Endodermal cell (in vitro differentiated cells): ENCODE data around the gene ZHX3. TPM values are rescaled to one million over a fixed set of nuclear protein-coding genes. Genes with fewer than 3 reads are reported as not detected.
A peak's percentile ranks its signal among the peaks of the same experiment; 100 is the strongest.

Source experiments
- DNase-seq: peaks from one replicate; pipeline ENCODE4 v3.0.0-alpha.2; 2017
- H3K27ac ChIP-seq: 2 replicates; pipeline ENCODE4 v1.5.1; 2013; ENCODE audit warnings: mild to moderate bottlenecking, low read depth, low read length, moderate library complexity
- H3K27me3 ChIP-seq: 2 replicates; pipeline ENCODE4 v1.6.1; 2013; ENCODE audit warnings: mild to moderate bottlenecking, low read length, moderate library complexity; ENCODE audit not compliant: insufficient read depth, control insufficient read depth, poor library complexity, severe bottlenecking
- H3K36me3 ChIP-seq: 2 replicates; pipeline ENCODE4 v1.7.0; 2013; ENCODE audit warnings: mild to moderate bottlenecking, low read length, moderate library complexity; ENCODE audit not compliant: control insufficient read depth, insufficient read depth
- H3K4me1 ChIP-seq: one replicate; pipeline ENCODE4 v1.7.0; 2013; ENCODE audit warnings: low read length; ENCODE audit not compliant: control insufficient read depth, insufficient read depth
- H3K4me3 ChIP-seq: 2 replicates; pipeline ENCODE4 v1.5.1; 2013; ENCODE audit warnings: mild to moderate bottlenecking, low read length, moderate library complexity
- H3K9ac ChIP-seq: 2 replicates; pipeline ENCODE4 v1.6.1; 2013; ENCODE audit warnings: mild to moderate bottlenecking, low read length, moderate library complexity; ENCODE audit not compliant: poor library complexity, severe bottlenecking; ENCODE audit errors: extremely low read depth
- H3K9me3 ChIP-seq: 2 replicates; pipeline ENCODE4 v1.6.1; 2013; ENCODE audit warnings: mild to moderate bottlenecking, low read length, moderate library complexity; ENCODE audit not compliant: control insufficient read depth
- H3K27ac Mint-ChIP-seq: 2 replicates; pipeline ENCODE4 v1.8.0; 2020; ENCODE audit warnings: mixed read lengths
- H3K27me3 Mint-ChIP-seq: 2 replicates; pipeline ENCODE4 v1.8.0; 2021; ENCODE audit warnings: mild to moderate bottlenecking, mixed read lengths; ENCODE audit not compliant: insufficient read depth
- H3K36me3 Mint-ChIP-seq: 2 replicates; pipeline ENCODE4 v1.8.0; 2020; ENCODE audit warnings: low read depth, mixed read lengths
- H3K4me1 Mint-ChIP-seq: 2 replicates; pipeline ENCODE4 v1.8.0; 2020; ENCODE audit warnings: mixed read lengths
- H3K4me3 Mint-ChIP-seq: 2 replicates; pipeline ENCODE4 v1.8.0; 2020; ENCODE audit warnings: mild to moderate bottlenecking, moderate library complexity, mixed read lengths
- H3K9me3 Mint-ChIP-seq: 2 replicates; pipeline ENCODE4 v1.8.0; 2020; ENCODE audit warnings: mild to moderate bottlenecking, mixed read lengths
- CTCF ChIP-seq: fragments of 200-600 bp; sonication (generic); conservative IDR thresholded peaks from 2 replicates; pipeline ENCODE4 v1.5.0; 2021; ENCODE audit warnings: antibody characterized with exemption, mild to moderate bottlenecking
- WGBS, 2 experiments: methylation state at CpG; one replicate each; pipeline versions ENCODE4 v1.1.5 to v1.1.7; 2013; ENCODE audit warnings: missing lambda C conversion rate in 2 of 2, mixed read lengths in 1 of 2; ENCODE audit not compliant: insufficient coverage in 1 of 2, insufficient read length in 1 of 2; 5-methylcytosine and 5-hydroxymethylcytosine counted together
- total RNA-seq, 2 donors: library from RNA; stranded (reverse); fragmentation: NEBNext Ultra II Directional in 1 of 2; extraction: Animal tissue kit (Norgen Biotek cat#: 25700) in 1 of 2; gene quantifications; 2 replicates in 1 of 2; 3 replicates in 1 of 2; pipeline ENCODE4 v1.2.1, GENCODE V29; 2021

The ZHX3 gene
- total RNA-seq, 2 donors from 2014 or later = 5.4 to 5.5 TPM

- no peak for DNase-seq
- no peaks in the 10 kb centered on the region for H3K9me3 ChIP-seq
- no peaks in the 10 kb centered on the region for H3K4me1 ChIP-seq
- no peak for TF ChIP-seq CTCF
- WGBS, 2 experiments = 91 to 92% methylated on average over 17 to 45 of the region's 45 CpGs
- Mint-ChIP-seq H3K4me1 (peaks cover 1% of the 10 kb centered on the region), H3K36me3 (no peaks in the 10 kb centered on the region), H3K9me3 (no peaks in the 10 kb centered on the region), H3K4me3 (no peak overlapping the region), H3K27me3 (peaks cover 21% of the 10 kb centered on the region), H3K27ac (no peak overlapping the region)
- H3K4me3 ChIP-seq = no peak overlapping the region
- H3K9ac ChIP-seq = no peak overlapping the region
- no peaks in the 10 kb centered on the region for H3K36me3 ChIP-seq
- H3K27me3 ChIP-seq = peaks cover 28% of the 10 kb centered on the region
- H3K27ac ChIP-seq = no peak overlapping the region
Measured at GRCh38 chr20:41361757-41362747, 44.5 kb upstream of the ZHX3 start.

GRCh38 chr20:41360831-41361756 is 43.6 kb upstream of the ZHX3 start:
- H3K4me3 Mint-ChIP-seq = no peak overlapping the region
- Histone ChIP-seq H3K4me1 (no peaks in the 10 kb centered on the region), H3K9me3 (no peaks in the 10 kb centered on the region), H3K4me3 (no peak overlapping the region), H3K27ac (no peak overlapping the region), H3K9ac (no peak overlapping the region), H3K27me3 (peaks cover 23% of the 10 kb centered on the region), H3K36me3 (no peaks in the 10 kb centered on the region)
- no peak overlapping the region for H3K27ac Mint-ChIP-seq
- H3K9me3 Mint-ChIP-seq = no peaks in the 10 kb centered on the region
- H3K4me1 Mint-ChIP-seq = no peaks in the 10 kb centered on the region
- TF ChIP-seq CTCF = no peak
- DNase-seq = peak; percentile 40
- H3K36me3 Mint-ChIP-seq = no peaks in the 10 kb centered on the region
- peaks cover 19% of the 10 kb centered on the region for H3K27me3 Mint-ChIP-seq
- 92 to 93% methylated on average over 18 to 22 of the region's 22 CpGs for WGBS, 2 experiments

- no peak for TF ChIP-seq CTCF
- peaks cover 6% of the 10 kb centered on the region for H3K36me3 Mint-ChIP-seq
- WGBS, 2 experiments = 93% methylated on average over 3 to 9 of the region's 9 CpGs
- peaks cover 4% of the 10 kb centered on the region for H3K27me3 Mint-ChIP-seq
- DNase-seq = no peak
- H3K4me3 ChIP-seq = no peak overlapping the region
- no peaks in the 10 kb centered on the region for H3K9me3 Mint-ChIP-seq
- H3K4me1 ChIP-seq = no peaks in the 10 kb centered on the region
- H3K9me3 ChIP-seq = no peaks in the 10 kb centered on the region
- H3K9ac ChIP-seq = no peak overlapping the region
- H3K27ac Mint-ChIP-seq = no peak overlapping the region
- H3K27ac ChIP-seq = no peak overlapping the region
- H3K36me3 ChIP-seq = no peaks in the 10 kb centered on the region
- peaks cover 8% of the 10 kb centered on the region for H3K27me3 ChIP-seq
- H3K4me1 Mint-ChIP-seq = no peaks in the 10 kb centered on the region
- H3K4me3 Mint-ChIP-seq = no peak overlapping the region
Measured at GRCh38 chr20:41359541-41360011, 42.0 kb upstream of the ZHX3 start.
